ENCODE results near the gene PRND.
"Not testable (repeated sequence)": the region's sequence is repeated elsewhere in the genome, so short reads cannot be mapped to it uniquely, and the experiment has no call there.

The PRND gene

DNA sequence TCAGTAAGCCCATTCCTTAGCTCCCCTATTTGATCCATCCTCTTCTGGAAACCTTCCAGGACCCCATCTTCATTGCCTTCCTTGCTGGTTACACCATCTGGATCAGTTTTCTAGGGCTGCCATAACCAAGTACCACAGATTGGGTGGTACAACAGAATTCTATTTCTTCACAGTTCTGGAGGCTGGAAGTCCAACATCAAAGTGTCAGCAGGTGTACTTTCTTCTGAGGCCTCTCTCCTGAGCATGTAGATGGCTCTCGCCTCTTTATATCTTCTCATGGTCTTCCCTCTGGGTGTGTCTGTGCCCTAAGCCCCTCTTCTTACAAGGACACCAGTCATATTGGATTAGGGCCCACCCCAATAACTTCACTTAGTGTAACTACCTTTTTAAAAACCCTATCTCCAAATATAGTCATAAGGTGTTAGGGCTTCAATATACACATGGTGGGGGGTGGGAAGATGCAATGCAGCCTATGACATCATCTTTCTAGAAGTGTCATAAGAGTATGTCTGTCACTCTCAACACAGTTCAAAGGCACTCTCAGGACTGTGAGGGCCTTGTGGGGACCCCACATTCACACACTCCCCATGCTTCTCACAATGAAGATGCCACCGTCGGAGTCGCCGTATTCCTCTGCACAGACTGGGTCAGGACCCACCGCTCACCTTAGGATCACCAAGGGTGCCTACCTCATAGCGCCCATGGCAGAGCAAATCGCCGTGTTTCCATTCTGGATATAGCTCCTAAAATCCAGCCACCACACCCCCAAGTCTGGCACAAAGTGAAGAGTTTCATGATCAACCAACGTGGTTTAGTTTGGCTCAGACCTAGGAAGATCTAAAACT, 12.2 kb upstream of the PRND start:
- DNase-seq: no peak

DNA sequence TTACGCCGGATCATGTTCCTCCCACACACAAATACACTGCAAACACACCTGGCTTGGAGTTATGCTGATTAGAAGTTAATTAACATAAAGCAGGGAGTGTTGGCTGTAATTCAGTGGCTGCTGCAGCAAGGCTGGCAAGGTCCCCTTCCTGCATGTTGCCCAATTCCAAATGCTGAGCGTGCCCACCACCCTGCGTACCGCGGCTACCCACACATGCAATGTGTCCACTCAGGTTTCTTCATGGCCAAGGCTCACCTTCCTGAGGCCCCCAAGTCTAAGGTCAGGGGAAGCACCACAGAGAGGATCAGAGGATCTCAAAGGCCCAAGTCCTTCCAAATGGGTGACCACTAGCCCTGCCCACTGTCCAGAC, 11.6 kb upstream of the PRND start:
- no peak for DNase-seq

DNA sequence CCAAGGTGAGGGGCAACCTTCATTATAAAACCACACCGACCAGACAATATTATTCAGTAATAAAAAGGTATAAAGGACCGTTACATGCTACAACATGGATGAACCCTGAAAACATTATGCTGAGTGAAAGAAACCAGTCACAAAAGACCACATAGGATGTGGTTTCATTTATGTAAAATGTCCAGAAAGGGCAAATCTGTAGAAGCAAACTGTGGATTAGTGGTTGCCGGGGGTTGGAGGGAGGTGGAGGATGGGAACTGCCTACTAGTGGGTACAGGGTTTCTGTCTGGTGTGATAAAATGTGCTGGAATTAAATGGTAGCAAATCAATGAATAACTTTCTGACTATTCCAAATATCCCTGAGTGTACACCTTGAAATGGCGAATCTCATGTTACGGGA, 10.2 kb upstream of the PRND start:
- no peak for DNase-seq

DNA sequence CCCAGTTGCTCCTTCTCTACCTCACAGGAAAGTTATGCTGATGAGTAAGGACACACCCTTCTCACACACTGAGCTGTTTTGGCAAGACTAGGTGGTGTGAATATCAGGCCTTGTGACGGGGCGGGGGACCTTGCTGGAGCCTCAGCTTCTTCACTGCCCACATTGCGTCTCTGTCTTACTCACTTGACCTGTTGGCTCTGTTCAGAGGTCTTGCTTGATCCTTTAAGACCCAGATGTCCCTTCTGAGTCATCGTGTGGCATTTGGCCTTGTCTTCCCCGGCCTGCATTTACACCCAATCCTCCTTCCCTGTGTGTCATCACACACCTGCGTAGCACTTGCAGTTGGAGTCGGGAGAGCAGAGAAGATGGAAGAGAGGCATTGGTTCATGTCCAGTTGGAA, 8.3 kb upstream of the PRND start:
- DNase-seq: no peak

DNA sequence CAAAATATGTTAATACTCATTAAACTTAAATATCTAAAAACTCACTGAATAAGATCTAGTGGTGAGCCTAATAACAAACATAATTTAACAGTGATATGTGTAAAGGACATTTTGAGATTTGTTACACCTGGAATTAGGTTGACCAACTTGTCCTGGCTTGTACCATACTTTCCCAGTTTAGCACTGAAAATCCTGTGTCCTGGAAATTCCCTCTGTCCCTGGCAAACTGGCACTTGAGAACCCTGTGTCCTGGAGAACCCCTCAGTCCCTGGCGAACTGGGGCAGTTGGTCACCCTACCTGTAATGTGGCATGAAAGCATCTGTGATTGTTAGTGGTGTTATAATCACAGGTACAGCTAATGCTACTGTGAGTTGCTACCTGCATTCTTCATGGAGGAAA, 6.9 kb upstream of the PRND start:
- DNase-seq: no peak

DNA sequence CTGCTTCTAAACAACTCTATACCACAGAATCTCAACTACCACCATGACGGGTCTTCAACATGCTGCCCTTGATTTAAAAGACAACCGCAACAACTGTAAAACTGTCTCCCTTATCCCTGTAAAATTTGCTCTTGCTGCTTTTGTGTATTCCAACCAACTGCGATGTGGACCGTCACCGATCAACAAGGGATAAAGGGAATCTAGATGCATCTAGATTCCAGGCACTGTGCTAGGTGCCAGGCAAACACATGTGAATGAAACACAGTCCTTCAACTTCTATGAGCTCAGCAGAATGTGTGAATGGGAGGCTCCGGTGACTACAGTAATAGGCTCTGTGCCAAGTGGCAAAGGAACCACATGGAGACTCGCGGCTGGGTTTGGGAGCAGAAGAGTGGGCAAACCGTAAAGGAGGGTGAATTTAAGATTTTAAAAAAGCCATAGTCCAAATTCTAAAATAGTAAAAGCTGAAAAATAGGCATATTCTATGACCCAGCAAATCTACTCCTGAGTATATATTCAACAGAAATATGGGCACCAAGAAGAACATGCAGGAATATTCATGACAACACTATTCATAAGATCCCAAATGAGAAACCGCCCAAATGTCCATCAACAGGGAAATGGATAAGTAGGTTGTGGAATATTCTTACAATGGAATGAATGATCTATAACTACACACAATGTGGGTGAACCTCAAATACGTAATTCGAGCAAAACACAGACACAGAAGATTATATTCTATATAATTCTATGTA, 3.7 kb upstream of the PRND start:
- DNase-seq: no peak

DNA sequence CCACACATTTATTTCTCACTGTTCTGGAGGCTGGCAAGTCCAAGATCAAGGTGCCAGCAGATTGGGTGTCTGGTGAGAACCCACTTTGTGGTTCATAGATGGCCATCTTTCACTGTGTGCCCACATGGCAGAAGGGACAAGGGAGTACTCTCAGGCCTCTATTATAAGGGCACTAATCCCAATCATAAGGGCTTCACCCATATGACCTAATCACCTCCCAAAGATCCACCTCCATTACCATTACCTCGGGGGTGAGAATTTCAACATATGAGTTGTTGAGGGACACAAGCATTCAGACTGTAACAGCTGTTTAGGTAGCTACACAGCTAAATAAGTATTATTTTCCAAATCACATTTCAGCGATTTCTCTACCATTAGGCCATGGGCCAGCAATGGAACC, 2.5 kb upstream of the PRND start:
- DNase-seq: no peak

DNA sequence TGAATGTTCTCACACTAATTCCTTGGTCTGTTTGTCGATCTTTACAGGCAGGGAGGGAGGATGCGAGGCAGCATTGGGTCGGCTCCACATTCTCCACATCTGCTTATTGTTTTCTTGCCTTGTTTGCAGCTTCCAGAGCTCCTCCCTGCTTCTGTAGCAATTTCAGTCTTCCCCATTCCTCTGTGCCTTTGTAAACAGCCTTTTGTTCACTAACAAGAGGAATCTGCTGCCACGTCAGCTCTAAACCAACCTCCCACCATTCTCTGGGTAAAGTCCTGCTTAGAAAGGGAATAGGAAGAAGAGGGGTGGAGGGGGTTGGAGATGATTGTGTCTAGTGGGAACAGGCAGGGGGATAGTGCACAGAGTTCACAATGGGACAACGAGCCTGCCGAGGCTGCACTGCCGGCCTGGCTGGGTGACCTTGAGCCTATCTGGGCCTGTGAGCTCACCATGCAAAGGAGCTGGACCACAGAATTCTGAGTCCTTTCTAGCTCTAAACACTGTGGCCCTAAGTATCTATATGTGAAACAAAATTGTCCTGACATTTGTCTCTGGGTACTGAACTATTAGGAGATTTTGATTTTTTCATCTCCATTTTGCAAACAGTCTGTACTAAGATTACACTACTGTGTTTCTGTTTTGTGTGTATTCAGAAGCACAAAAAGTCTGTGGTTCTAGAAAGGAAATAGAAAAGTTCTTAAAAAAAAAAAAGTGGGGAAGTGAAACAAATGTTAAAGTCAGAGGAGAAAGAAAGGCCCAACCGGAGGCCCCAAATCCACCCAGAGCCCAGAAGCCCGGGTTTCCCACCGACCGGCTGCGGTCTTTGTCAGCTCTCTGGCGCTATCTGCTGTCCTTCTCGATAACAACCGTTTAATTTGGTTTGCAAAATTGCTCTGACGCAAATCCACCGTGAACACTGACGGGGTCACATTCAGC, 1.4 kb upstream of the PRND start:
- DNase-seq: peak; percentile 74

DNA sequence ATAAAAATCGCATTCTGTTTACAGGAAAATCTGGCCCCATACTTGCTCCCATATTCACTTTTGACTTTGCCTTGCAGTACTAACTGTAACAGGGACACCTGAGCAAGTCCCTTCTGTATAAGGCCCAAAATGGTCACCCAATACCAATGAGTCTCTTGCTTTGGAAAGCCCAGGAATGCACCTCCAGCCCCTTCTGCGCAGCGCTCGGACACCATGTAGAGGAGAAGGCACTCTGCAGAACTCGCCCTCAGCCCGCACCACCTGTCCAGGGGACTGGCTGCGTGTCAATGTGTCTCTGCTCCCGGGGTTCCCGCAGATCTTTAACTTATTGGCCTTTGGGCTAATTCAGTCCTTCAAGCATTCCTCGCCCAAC, 746 bp upstream of the PRND start:
- no peak for DNase-seq

DNA sequence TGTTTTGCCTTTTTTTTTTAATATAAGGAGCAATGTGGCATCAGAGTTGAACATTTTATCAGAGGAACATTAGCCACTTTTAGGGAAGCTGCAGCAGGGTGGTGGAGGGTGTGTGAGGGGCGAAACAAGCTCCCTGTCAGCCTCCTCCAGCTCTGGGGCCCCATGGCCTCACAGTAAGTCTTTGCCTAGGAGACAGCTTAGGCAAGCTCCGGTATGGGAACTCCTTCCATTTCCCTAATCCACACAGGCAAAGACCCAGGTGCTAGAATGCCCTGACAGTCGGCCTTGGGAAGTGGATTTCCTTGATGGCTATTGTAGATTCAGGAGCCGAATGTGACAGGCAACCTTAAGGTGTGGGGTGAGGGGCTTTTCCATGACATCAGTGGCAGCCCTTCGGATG, 862 bp downstream of the PRND start:
- DNase-seq: no peak

DNA sequence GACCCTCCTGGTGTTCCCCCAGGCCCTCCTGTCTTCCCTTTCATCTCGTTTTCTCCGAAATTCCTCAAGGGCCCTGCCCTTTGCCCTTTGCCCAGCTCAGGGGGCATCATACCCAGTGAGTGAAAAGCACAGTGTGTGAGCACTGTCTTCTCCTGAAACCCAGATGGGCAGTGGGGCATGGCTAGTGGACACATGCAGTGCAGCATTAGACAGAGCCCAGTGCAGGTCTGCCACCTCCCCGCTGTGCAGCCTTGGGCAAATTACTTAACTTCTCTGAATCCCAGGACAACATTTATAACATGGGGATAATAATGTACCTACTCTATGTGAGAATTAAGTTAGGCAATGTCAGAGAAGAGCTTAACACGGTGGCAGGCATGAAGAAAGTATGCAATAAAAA, 1.3 kb downstream of the PRND start:
- no peak for DNase-seq

DNA sequence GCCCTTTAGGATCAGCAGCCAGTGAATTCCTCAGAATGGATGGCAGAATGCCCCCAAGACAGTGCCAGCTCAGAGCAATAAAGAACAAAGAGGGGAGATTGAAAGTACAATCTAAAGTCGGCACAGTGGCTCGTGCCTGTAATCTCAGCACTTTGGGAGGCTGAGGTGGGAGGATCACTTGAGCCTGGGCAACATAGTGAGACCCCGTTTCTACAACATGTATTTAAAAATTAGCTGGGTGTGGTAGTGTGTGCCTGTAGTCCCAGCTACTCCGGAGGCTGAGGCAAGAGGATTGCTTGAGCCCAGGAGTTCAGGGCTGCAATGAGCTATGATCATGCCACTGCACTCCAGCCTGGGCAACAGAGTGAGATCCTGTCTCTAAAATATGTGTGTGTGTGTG, 1.8 kb downstream of the PRND start:
- not testable (repeated sequence) for DNase-seq

DNA sequence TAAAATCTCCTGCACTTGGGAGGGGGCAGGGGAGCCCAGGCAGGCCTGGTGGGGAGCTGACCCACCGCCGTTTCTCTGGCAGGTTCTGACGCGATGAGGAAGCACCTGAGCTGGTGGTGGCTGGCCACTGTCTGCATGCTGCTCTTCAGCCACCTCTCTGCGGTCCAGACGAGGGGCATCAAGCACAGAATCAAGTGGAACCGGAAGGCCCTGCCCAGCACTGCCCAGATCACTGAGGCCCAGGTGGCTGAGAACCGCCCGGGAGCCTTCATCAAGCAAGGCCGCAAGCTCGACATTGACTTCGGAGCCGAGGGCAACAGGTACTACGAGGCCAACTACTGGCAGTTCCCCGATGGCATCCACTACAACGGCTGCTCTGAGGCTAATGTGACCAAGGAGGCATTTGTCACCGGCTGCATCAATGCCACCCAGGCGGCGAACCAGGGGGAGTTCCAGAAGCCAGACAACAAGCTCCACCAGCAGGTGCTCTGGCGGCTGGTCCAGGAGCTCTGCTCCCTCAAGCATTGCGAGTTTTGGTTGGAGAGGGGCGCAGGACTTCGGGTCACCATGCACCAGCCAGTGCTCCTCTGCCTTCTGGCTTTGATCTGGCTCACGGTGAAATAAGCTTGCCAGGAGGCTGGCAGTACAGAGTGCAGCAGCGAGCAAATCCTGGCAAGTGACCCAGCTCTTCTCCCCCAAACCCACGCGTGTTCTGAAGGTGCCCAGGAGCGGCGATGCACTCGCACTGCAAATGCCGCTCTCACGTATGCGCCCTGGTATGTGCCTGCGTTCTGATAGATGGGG, 3.0 kb downstream of the PRND start:
- no peak for DNase-seq

DNA sequence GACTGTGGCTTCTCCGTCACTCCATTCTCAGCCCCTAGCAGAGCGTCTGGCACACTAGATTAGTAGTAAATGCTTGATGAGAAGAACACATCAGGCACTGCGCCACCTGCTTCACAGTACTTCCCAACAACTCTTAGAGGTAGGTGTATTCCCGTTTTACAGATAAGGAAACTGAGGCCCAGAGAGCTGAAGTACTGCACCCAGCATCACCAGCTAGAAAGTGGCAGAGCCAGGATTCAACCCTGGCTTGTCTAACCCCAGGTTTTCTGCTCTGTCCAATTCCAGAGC, 3.5 kb downstream of the PRND start:
- DNase-seq: no peak

DNA sequence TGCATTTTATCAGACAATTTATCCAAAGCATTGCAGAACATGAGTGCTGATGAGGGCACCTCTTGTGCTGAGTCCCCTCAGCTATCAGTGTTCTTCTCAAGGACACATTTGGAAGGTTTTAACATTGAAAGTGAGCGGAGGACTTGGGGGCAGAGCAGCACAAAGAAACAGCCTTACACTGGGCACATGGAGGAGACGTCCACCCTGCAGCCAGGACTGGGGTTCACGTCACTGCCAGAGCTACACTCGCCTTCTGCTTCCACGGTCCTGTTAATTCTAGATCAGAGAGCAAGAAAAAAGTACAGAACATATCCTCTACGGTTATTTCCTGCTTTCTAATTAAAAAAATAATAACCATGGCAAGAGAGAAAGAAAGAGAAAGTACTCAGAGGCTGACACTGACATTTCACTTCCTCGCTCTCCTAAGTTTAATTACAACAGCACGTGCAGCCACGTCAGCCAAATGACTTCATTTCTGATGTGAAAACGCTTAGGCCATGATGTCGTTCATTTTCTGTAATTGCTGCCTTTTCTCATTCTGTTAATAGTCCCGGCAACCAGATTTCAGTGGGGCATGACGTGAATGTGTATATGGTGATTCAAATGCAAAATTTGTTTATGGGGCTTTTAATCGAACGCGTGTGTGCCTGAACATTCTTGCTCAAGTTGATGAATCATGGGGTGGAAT, 5.1 kb downstream of the PRND start:
- DNase-seq: peak; percentile 46

DNA sequence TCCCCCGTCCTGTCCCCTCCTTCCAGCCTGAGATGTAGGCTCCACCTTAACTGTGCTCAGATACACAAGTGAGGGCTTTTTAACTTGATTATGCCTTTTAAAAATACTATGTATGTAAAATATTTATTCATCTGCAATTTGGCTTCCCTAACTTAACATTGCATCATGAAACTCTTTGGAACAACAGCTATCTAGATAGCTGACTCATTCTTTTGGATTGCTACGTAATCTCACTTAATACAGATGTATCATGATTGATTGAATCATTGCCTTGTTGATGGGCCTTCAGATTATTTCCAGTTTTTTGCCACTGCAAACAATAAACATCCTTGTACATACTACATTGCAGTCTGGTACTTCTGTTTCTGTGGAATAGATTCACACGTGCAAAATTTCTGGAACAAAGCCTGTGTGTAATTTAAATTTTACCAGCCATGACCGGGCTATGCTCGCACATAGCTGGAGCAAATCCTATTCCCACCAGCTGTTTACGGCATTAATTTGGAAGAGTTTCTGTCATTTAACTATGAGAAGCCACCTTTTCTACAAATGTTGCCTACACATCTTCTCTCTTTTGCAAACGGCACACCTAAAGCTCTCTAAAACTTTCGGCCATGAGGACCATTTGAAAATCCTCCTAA, 6.5 kb downstream of the PRND start:
- no peak for DNase-seq

DNA sequence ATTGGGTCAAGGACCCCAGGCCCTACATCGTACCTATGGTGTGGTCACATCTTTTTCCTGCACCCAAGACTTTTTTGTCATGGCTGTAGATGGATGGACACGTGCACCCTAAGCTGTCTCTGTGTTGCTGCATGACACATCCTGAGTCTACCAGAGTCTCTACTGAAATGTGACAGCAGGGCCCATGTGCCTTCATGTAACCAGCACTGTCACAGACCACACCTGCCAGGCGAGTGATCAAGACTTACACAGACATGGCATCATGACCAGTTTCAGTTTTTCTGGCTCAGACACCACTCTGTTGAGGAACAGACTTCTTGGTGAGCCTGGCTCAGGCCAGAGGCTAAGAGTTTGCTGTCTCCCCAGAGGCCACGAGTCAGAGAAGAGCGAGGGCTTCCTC, 7.6 kb downstream of the PRND start:
- no peak for DNase-seq

DNA sequence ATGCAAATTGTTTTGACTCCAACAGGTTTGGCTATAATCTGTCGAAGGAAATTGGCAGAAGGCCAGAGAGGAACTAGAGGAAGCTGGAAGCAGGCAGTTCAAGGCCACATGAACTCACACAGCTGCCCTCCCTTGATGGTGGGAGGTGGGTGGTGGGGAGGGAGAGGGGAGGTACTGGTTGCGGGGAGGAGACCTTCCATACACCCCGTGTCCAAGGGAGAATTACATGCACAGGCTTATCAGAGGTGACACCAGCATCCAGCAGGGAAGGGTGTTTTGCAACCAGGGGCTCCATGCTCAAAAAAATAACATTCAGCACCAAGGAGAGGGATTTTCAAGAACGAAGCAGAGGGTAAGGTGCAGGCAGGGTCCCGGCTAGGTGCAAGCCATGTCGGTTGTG, 9.1 kb downstream of the PRND start:
- no peak for DNase-seq

DNA sequence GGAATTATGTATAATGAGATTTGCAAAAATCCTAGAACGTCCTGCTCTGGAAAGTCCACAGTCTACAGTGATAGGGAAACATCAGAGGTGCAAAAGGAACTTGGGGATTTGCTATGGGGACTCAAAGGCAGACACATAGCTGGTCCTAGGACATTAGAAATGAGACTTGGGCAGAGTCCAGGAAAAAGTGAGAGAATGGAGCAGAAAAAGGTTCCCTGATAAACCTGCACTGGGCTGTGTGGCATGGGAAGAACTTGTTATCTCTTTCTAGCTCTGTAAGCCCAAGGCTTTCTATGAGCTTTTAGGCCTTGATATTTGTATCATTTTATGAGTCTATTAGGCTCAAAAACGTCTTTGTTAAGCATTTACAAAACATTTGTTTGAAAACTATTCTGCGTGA, 15.2 kb downstream of the PRND start:
- DNase-seq: no peak

DNA sequence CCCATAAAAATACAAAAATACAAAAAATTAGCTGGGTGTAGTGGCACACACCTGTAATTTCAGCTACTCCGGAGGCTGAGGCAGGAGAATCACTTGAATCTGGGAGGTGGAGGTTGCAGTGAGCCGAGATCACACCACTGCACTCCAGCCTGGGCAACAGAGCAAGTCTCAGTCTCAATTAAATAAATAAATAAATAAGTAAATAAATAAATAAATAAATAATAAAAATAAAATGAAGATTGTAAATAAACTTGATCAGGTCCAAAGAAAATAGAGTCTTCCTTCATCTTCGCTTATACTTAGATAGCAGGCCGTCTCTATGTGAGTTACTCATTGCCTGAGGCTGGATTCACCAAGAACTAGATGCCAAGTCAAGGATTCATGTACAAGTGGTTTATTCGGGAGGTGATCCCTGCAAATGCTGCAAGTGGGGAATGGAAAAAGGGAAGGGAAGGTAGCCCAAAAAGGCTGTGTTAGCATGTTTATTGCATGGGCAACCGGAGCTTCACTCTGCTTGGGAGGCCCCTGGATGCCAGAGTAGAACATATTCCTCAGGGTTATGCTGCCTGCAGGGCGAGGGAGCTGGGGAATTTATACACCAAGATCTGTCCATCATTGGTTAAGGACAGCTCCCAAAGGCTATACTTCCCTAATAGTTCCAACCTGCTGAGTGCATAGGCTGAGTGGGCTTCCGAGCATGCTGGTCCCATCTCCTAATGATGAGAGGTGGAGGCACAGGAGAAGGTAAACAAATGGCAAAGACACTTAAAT, 16.3 kb downstream of the PRND start:
- no peak for DNase-seq

Data from CD4-positive, alpha-beta T cell treated with Interleukin-4 for 4 hours (primary cell).